ENCODE measurements around the gene PTPN21. TPM values are rescaled to one million over a fixed set of nuclear protein-coding genes. Genes with fewer than 3 reads are reported as not detected.

Gene PTPN21
- polyA plus RNA-seq, 1 of the 3 experiments (the other 2 are of a cell fraction) = 5.6 TPM

DNA sequence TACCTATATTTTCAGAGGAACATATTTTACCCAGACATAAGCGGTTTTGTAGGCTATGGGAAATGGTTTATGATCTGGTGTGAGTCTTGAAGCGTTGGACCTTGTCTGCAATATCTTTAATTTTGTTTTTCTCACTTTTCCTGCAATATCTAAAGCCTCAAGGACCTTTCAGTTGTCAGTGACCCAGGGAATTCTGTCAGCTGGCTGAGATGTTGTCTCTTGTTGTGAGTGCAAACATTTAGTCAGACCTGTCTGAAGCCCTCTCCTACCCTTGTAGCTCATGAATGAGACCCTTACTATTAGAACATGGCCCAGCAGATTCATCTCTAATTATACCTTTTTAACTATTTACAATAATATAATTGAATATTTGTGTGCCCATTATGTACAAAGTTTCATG lies 115.7 kb downstream of the PTPN21 start:
- no peaks in the 10 kb centered on the region for H4K20me1 ChIP-seq (ENCODE audit: insufficient read depth)
- TF ChIP-seq FOXJ3 (CRISPR knock-in tag; IDR thresholded peaks at IDR 0.05) = no peak
- TF ChIP-seq SIN3A (IDR thresholded peaks at IDR 0.05; ENCODE audit: borderline replicate concordance, low read depth, low read length) = no peak
- TF ChIP-seq REST (IDR thresholded peaks at IDR 0.05; ENCODE audit: low read depth, low read length) = no peak
- TF ChIP-seq NFIC (IDR thresholded peaks at IDR 0.05; ENCODE audit: borderline replicate concordance) = no peak
- TF ChIP-seq FOXM1 (IDR thresholded peaks at IDR 0.05; ENCODE audit: low read depth) = no peak
- TF ChIP-seq GABPA (IDR thresholded peaks at IDR 0.05; ENCODE audit: low read depth) = no peak
- TF ChIP-seq CHD2 (IDR thresholded peaks at IDR 0.05; ENCODE audit: low read length, partially characterized antibody) = no peak
- TF ChIP-seq EZH2phosphoT487 (IDR thresholded peaks at IDR 0.05; ENCODE audit: borderline replicate concordance, low read depth) = no peak
- TF ChIP-seq CTCF (IDR thresholded peaks at IDR 0.05) = no peak
- no peak for TF ChIP-seq YY1 (IDR thresholded peaks at IDR 0.05; ENCODE audit: low read depth)
- TF ChIP-seq POLR2AphosphoS5 (IDR thresholded peaks at IDR 0.05; ENCODE audit: low read depth, low read length) = no peak
- TF ChIP-seq RXRA (IDR thresholded peaks at IDR 0.05; ENCODE audit: borderline replicate concordance, low read depth) = no peak
- TF ChIP-seq MEF2A (IDR thresholded peaks at IDR 0.05; ENCODE audit: borderline replicate concordance, low read depth) = no peak
- no peak for TF ChIP-seq ELF1 (IDR thresholded peaks at IDR 0.05)
- ChIA-PET CTCF (no interaction called here), POLR2A (no interaction called here)
- no peaks in the 10 kb centered on the region for H3K27me3 ChIP-seq (ENCODE audit: insufficient read depth)
- H3K9ac ChIP-seq = no peak overlapping the region
- H3K4me2 ChIP-seq = no peak overlapping the region
- H3K9me2 ChIP-seq = no peaks in the 10 kb centered on the region
- 75% methylated on average over 2 of the region's 2 CpGs for whole genome bisulfite sequencing (ENCODE audit: low lambda C conversion rate)
- H3K79me2 ChIP-seq (ENCODE audit: insufficient read depth) = no peaks in the 10 kb centered on the region
- H3K27ac ChIP-seq (ENCODE audit: low read depth in 2 of 2, low read length in 1 of 2) = no peak overlapping the region
- H3K9me3 ChIP-seq = no peaks in the 10 kb centered on the region
- no peaks in the 10 kb centered on the region for H3K4me1 ChIP-seq (ENCODE audit: control insufficient read depth in 1 of 2, insufficient read depth in 2 of 2, low read depth in 1 of 2, low read length in 1 of 2)
- H2AFZ ChIP-seq (ENCODE audit: low read depth) = no peak overlapping the region
- no peak for DNase-seq
- no peaks in the 10 kb centered on the region for H3F3A ChIP-seq (replicated peaks; ENCODE audit: insufficient read depth)
- no peak overlapping the region for H3K4me3 ChIP-seq (ENCODE audit: low read depth in 2 of 2, low read length in 1 of 2)
- H3K36me3 ChIP-seq (replicated peaks in 1 of 2; ENCODE audit: control insufficient read depth in 1 of 2, insufficient read depth in 2 of 2, low read length in 1 of 2) = peaks cover 4 to 7% of the 10 kb centered on the region in 2 experiments

Data from SK-N-SH (cell line).